Osteoblast (primary cell): Measurements from ENCODE around the gene STRBP. TPM values are rescaled to one million over a fixed set of nuclear protein-coding genes. Genes with fewer than 3 reads are reported as not detected.
"Not testable (repeated sequence)": the region's sequence is repeated elsewhere in the genome, so short reads cannot be mapped to it uniquely, and the experiment has no call there.

ENCODE experiments used
- DNase-seq: peaks from one replicate; pipeline ENCODE4 v3.0.0; 2011; ENCODE audit warnings: low spot score, mixed read lengths; ENCODE audit not compliant: insufficient read length; ENCODE audit errors: missing footprints
- H2AFZ ChIP-seq: 2 replicates; pipeline ENCODE4 v1.6.0; 2011; ENCODE audit warnings: mild to moderate bottlenecking, low read length
- H3K27ac ChIP-seq: 2 replicates; pipeline ENCODE4 v1.5.1; 2011; ENCODE audit warnings: mild to moderate bottlenecking, low read depth, low read length, moderate library complexity
- H3K27me3 ChIP-seq: 2 replicates; pipeline ENCODE4 v1.6.0; 2012; ENCODE audit warnings: mild to moderate bottlenecking, control low read depth, inconsistent platforms, low read length, moderate library complexity; ENCODE audit not compliant: insufficient read depth
- H3K36me3 ChIP-seq: 2 replicates; pipeline ENCODE4 v1.5.1; 2011; ENCODE audit warnings: mild to moderate bottlenecking, low read length, control low read depth, moderate library complexity; ENCODE audit not compliant: insufficient read depth
- H3K4me1 ChIP-seq: 2 replicates; pipeline ENCODE4 v1.5.1; 2011; ENCODE audit warnings: mild to moderate bottlenecking, low read length, control low read depth, moderate library complexity; ENCODE audit not compliant: insufficient read depth
- H3K4me2 ChIP-seq: 2 replicates; pipeline ENCODE4 v1.6.0; 2011; ENCODE audit warnings: mild to moderate bottlenecking, low read length; ENCODE audit not compliant: insufficient read depth
- H3K4me3 ChIP-seq: fragments of 200-600 bp; sonication (generic); 3 replicates; pipeline ENCODE4 v1.5.1; 2012; ENCODE audit warnings: mild to moderate bottlenecking, low read length, inconsistent platforms; ENCODE audit not compliant: insufficient read depth
- H3K79me2 ChIP-seq: 2 replicates; pipeline ENCODE4 v1.6.0; 2012; ENCODE audit warnings: mild to moderate bottlenecking, low read length, control low read depth, inconsistent platforms; ENCODE audit not compliant: insufficient read depth
- H3K9me3 ChIP-seq: 2 replicates; pipeline ENCODE4 v1.5.1; 2011; ENCODE audit warnings: low read depth, low read length, control low read depth
- H4K20me1 ChIP-seq: 2 replicates; pipeline ENCODE4 v1.6.0; 2012; ENCODE audit warnings: mild to moderate bottlenecking, low read length, control low read depth; ENCODE audit not compliant: insufficient read depth
- total RNA-seq: library from RNA; depleted of rRNA; stranded (reverse); fragments of >200 nt; gene quantifications from 2 replicates; pipeline ENCODE4 v1.2.3, GENCODE V29; 2012
- TF ChIP-seq, protein P1 (sequence below): IDR thresholded peaks from 2 replicates; pipeline ENCODE4 v1.5.1; 2011; ENCODE audit warnings: mild to moderate bottlenecking, low read depth, low read length, moderate library complexity; ENCODE audit errors: extremely low read depth

Gene STRBP
- total RNA-seq, 1 donor = 2.9 TPM

DNA sequence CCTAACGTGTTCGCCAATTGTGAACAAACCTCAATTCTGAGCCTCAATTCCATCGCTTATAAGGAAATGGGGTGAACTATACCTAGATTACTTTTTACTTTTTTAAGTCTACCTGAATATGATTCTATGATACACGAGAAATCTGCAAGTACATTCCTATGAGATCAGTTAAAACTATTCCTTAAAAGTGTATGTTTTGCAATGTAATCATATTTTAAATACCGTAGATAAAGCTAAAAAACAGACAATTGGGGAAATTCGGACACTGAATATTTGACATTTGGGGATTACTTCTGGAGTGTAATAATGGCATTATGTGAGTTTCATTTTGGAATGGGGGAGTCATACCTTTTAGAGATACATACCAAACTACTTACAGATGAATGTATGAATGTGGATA, 62.3 kb downstream of the STRBP start:
- Histone ChIP-seq H3K9me3 (no peaks in the 10 kb centered on the region), H2AFZ (no peak overlapping the region), H3K4me3 (no peak overlapping the region), H3K27me3 (no peaks in the 10 kb centered on the region), H3K27ac (no peak overlapping the region), H3K4me2 (no peak overlapping the region), H4K20me1 (no peaks in the 10 kb centered on the region), H3K79me2 (no peaks in the 10 kb centered on the region), H3K36me3 (no peaks in the 10 kb centered on the region), H3K4me1 (no peaks in the 10 kb centered on the region)
- TF ChIP-seq, protein P1, sequence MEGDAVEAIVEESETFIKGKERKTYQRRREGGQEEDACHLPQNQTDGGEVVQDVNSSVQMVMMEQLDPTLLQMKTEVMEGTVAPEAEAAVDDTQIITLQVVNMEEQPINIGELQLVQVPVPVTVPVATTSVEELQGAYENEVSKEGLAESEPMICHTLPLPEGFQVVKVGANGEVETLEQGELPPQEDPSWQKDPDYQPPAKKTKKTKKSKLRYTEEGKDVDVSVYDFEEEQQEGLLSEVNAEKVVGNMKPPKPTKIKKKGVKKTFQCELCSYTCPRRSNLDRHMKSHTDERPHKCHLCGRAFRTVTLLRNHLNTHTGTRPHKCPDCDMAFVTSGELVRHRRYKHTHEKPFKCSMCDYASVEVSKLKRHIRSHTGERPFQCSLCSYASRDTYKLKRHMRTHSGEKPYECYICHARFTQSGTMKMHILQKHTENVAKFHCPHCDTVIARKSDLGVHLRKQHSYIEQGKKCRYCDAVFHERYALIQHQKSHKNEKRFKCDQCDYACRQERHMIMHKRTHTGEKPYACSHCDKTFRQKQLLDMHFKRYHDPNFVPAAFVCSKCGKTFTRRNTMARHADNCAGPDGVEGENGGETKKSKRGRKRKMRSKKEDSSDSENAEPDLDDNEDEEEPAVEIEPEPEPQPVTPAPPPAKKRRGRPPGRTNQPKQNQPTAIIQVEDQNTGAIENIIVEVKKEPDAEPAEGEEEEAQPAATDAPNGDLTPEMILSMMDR = no peak
- DNase-seq = no peak

DNA sequence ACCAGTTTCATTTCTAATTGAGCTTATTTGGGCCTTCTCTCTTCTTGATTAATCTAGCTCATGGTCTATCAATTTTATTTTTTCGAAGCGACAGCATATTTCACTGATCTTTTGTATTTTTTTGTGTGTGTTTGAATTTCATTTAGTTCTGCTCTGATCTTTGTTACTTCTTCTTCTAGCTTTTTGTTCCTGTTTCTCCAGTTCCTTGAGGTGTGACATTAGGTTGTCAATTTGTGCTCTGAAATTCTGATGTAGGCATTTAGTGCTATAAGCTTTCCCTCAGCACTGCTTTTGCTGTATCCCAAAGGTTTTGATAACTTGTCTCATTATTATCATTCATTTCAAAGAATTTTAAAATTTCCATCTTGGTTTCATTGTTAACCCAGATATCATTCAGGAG, 67.3 kb downstream of the STRBP start:
- Histone ChIP-seq H3K27me3 (no peaks in the 10 kb centered on the region), H4K20me1 (no peaks in the 10 kb centered on the region), H3K79me2 (no peaks in the 10 kb centered on the region), H3K36me3 (no peaks in the 10 kb centered on the region), H3K4me3 (no peak overlapping the region), H2AFZ (no peak overlapping the region), H3K9me3 (no peaks in the 10 kb centered on the region), H3K27ac (no peak overlapping the region), H3K4me1 (no peaks in the 10 kb centered on the region), H3K4me2 (no peak overlapping the region)
- TF ChIP-seq, protein P1 = no peak
- DNase-seq = no peak

DNA sequence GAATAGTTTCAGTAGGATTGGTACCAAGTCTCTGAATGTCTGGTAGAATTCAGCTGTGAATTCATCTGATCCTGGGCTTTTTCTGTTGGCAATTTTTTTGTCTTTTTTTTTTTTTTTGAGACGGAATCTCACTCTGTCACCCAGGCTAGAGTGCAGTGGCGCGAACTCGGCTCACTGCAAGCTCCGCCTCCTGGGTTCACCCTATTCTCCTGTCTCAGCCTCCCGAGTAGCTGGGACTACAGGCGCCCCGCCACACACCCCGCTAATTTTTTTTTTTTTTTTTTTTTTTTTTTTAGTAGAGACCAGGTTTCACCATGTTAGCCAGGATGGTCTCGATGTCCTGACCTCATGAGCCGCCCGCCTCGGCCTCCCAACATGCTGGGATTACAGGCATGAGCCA, 67.9 kb downstream of the STRBP start:
- not testable (repeated sequence) for H4K20me1 ChIP-seq, DNase-seq, H3K36me3 ChIP-seq, H3K4me2 ChIP-seq, H3K4me3 ChIP-seq, H3K79me2 ChIP-seq, H3K4me1 ChIP-seq, H2AFZ ChIP-seq, H3K27me3 ChIP-seq, H3K9me3 ChIP-seq, H3K27ac ChIP-seq

DNA sequence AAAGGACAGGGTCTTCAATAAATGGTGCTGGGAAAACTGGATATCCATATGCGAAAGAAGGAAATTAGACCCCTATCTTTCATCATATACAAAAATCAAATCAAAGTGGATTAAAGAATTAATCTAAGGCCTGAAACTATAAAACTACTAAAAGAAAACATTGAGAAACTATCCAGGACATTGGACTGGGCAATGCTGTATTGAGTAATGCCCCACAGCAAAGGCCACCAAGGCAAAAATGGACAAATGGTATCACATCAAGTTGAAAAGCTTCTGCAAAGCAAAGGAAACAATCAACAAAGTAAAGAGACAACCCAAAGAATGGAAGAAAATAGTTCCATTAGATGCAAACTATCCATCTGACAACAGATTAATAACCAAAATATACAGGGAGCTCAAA, 72.3 kb downstream of the STRBP start:
- no peak overlapping the region for H2AFZ ChIP-seq
- no peak for DNase-seq
- no peaks in the 10 kb centered on the region for H3K79me2 ChIP-seq
- no peak overlapping the region for H3K27ac ChIP-seq
- no peaks in the 10 kb centered on the region for H4K20me1 ChIP-seq
- no peaks in the 10 kb centered on the region for H3K36me3 ChIP-seq
- H3K4me3 ChIP-seq = no peak overlapping the region
- no peak overlapping the region for H3K4me2 ChIP-seq
- H3K4me1 ChIP-seq = no peaks in the 10 kb centered on the region
- H3K27me3 ChIP-seq = no peaks in the 10 kb centered on the region
- TF ChIP-seq, protein P1 = no peak
- no peaks in the 10 kb centered on the region for H3K9me3 ChIP-seq
